SK-MEL-5 (cell line): ENCODE results near the gene CHSY1. TPM values are rescaled to one million over a fixed set of nuclear protein-coding genes. Genes with fewer than 3 reads are reported as not detected.

Source experiments
- DNase-seq: peaks from one replicate; pipeline ENCODE4 v3.0.0-alpha.2; 2016; ENCODE audit warnings: low read depth, low spot score
- in situ Hi-C: cut with HindIII; loops from 2 replicates; pipeline ENCODE4 v1.10.0; 2016; ENCODE audit warnings: low sequenced_read_pairs, high pct_unique_total_duplicates, low pct_unique_long_range_greater_than_20kb
- total RNA-seq: library from RNA; depleted of rRNA; stranded (reverse); fragments of >200 nt; shearing (Covaris generic); gene quantifications from 2 replicates; pipeline ENCODE4 v1.2.3, GENCODE V29; 2014

CHSY1 gene
- total RNA-seq, 1 experiment from 2014 or later = 22.4 TPM

- DNase-seq = no peak
- in situ Hi-C loops = no loop called here
These were observed 81.1 kb downstream of the CHSY1 start for GRCh38 chr15:101170568-101171350.

- DNase-seq = no peak
- in situ Hi-C loops = no loop called here
These were observed 82.3 kb downstream of the CHSY1 start for GRCh38 chr15:101169495-101170071.

- in situ Hi-C loops = no loop called here
These were observed 82.9 kb downstream of the CHSY1 start for GRCh38 chr15:101168898-101169494.

GRCh38 chr15:101168463-101168824 is 83.4 kb downstream of the CHSY1 start:
- in situ Hi-C loops = no loop called here

More at GRCh38 chr15:101168898-101169494, 82.9 kb downstream of the CHSY1 start:
- no peak for DNase-seq

GRCh38 chr15:101167753-101168462 is 83.9 kb downstream of the CHSY1 start:
- DNase-seq = peak; percentile 67
- in situ Hi-C loops = no loop called here

More at GRCh38 chr15:101168463-101168824, 83.4 kb downstream of the CHSY1 start:
- no peak for DNase-seq

GRCh38 chr15:101167411-101167752 is 84.5 kb downstream of the CHSY1 start:
- DNase-seq = no peak
- in situ Hi-C loops = no loop called here

GRCh38 chr15:101165905-101166471 is 85.9 kb downstream of the CHSY1 start:
- in situ Hi-C loops = no loop called here
- DNase-seq = no peak

- in situ Hi-C loops = no loop called here
- DNase-seq = no peak
These were observed 89.0 kb downstream of the CHSY1 start for GRCh38 chr15:101162701-101163483.

- in situ Hi-C loops = no loop called here
- DNase-seq = no peak
These were observed 90.2 kb downstream of the CHSY1 start for GRCh38 chr15:101161656-101162055.

- DNase-seq = no peak
- in situ Hi-C loops = no loop called here
These were observed 91.7 kb downstream of the CHSY1 start for GRCh38 chr15:101159936-101160815.

- no peak for DNase-seq
- in situ Hi-C loops = no loop called here
These were observed 92.5 kb downstream of the CHSY1 start for GRCh38 chr15:101159096-101159935.

GRCh38 chr15:101158166-101159095 is 93.4 kb downstream of the CHSY1 start:
- DNase-seq = no peak
- in situ Hi-C loops = no loop called here

GRCh38 chr15:101157721-101158120 is 94.1 kb downstream of the CHSY1 start:
- DNase-seq = no peak
- in situ Hi-C loops = no loop called here

GRCh38 chr15:101156509-101157159 is 95.2 kb downstream of the CHSY1 start:
- DNase-seq = no peak
- in situ Hi-C loops = no loop called here
